Spleen (tissue), 11 donors: ENCODE measurements around the gene HENMT1. TPM values are rescaled to one million over a fixed set of nuclear protein-coding genes. Genes with fewer than 3 reads are reported as not detected.
"Not testable (repeated sequence)": the region's sequence is repeated elsewhere in the genome, so short reads cannot be mapped to it uniquely, and the experiment has no call there.

ENCODE experiments used
- DNase-seq: peaks from one replicate; pipeline ENCODE4 v3.0.0-alpha.2; 2020
- H3K27ac ChIP-seq, 8 donors: fragments of 200-600 bp; sonication (generic) in 7 of 8; 1 replicate in 4 of 8; 2 replicates in 4 of 8; pipeline versions ENCODE4 v1.5.0 to v1.8.0; 2016 to 2021; ENCODE audit warnings: inconsistent platforms in 4 of 8, mild to moderate bottlenecking in 4 of 8, moderate library complexity in 1 of 8
- H3K27me3 ChIP-seq, 7 donors: fragments of 200-600 bp; sonication (generic) in 6 of 7; replicated peaks in 1 of 7; 1 replicate in 4 of 7; 2 replicates in 3 of 7; pipeline versions ENCODE4 v1.5.0 to v1.8.0; 2016 to 2021; ENCODE audit warnings: inconsistent platforms in 3 of 7, mild to moderate bottlenecking in 1 of 7
- H3K36me3 ChIP-seq, 6 donors: fragments of 200-600 bp; sonication (generic) in 5 of 6; 1 replicate in 4 of 6; 2 replicates in 2 of 6; pipeline versions ENCODE4 v1.5.0 to v1.8.0; 2016 to 2021; ENCODE audit warnings: inconsistent platforms in 2 of 6
- H3K4me1 ChIP-seq, 6 donors: fragments of 200-600 bp; sonication (generic) in 5 of 6; 1 replicate in 3 of 6; 2 replicates in 3 of 6; pipeline versions ENCODE4 v1.5.0 to v1.8.0; 2016 to 2021; ENCODE audit warnings: inconsistent platforms in 3 of 6
- H3K4me3 ChIP-seq, 8 donors: fragments of 200-600 bp; sonication (generic) in 7 of 8; 1 replicate in 4 of 8; 2 replicates in 4 of 8; pipeline versions ENCODE4 v1.5.0 to v1.8.0; 2016 to 2021; ENCODE audit warnings: inconsistent platforms in 4 of 8, mild to moderate bottlenecking in 4 of 8, moderate library complexity in 2 of 8
- H3K9me3 ChIP-seq, 8 donors: fragments of 200-600 bp; sonication (generic) in 7 of 8; 1 replicate in 4 of 8; 2 replicates in 4 of 8; pipeline versions ENCODE4 v1.5.0 to v1.8.0; 2016 to 2021; ENCODE audit warnings: inconsistent platforms in 4 of 8
- POLR2A ChIP-seq, 3 donors: fragments of 450-650 bp; IDR thresholded peaks; one replicate each; pipeline ENCODE4 v1.5.1; 2017; ENCODE audit warnings: antibody characterized with exemption in 3 of 3, mild to moderate bottlenecking in 1 of 3
- POLR2AphosphoS5 ChIP-seq, 3 donors: sonication (generic); formaldehyde crosslinking; IDR thresholded peaks; one replicate each; pipeline ENCODE4 v1.5.1; 2017; ENCODE audit warnings: antibody characterized with exemption in 3 of 3
- WGBS, 5 donors: extraction: QIAGEN DNeasy Blood & Tissue Kit in 3 of 5; methylation state at CpG; one replicate each; pipeline versions ENCODE4 v1.1.5 to v1.1.7; 2013 to 2018; 5-methylcytosine and 5-hydroxymethylcytosine counted together
- intact Hi-C: fragments of 100-400 bp; cut with DNase I; formaldehyde crosslinking; loops from one replicate; pipeline ENCODE4 v1.15.0; 2023; ENCODE audit warnings: low total_unique reads
- polyA plus RNA-seq, 3 donors: library from polyadenylated mRNA; stranded (reverse); fragments of 200-250 nt; gene quantifications; one replicate each; pipeline ENCODE4 v1.2.1, GENCODE V29; 2013
- total RNA-seq, 7 donors: library from RNA; depleted of rRNA in 3 of 7; stranded (reverse); fragments of >200 nt in 3 of 7; fragmentation: NEBNext Ultra II Directional in 4 of 7; extraction: Animal tissue kit (Norgen Biotek cat#: 25700) in 4 of 7; gene quantifications; one replicate each; pipeline versions ENCODE4 v1.1.0 to v1.2.1, GENCODE V29; 2016 to 2021
- TF ChIP-seq, protein P1 (sequence below), 11 experiments: fragments of 200-600 bp in 7 of 11; fragments of 450-650 bp in 4 of 11; sonication (generic) in 4 of 11; IDR thresholded peaks in 8 of 11; conservative IDR thresholded peaks in 3 of 11; 1 replicate in 7 of 11; 2 replicates in 4 of 11; pipeline versions ENCODE4 v1.4.0 to v1.8.0; 2016 to 2021; ENCODE audit warnings: antibody characterized with exemption in 11 of 11, inconsistent platforms in 4 of 11, mild to moderate bottlenecking in 1 of 11
- donor health status: healthy with polysubstance abuse.
- donor health status: DM: no; HTN: no; CAD: no; lungs with moderate emphysema.
- donor health status: DM: no; HTN: no; CAD: no.
- donor health status: Bipolar disorder and iron deficiency.
- donor health status: healthy.
- donor health status: DM: no; HTN: no; CAD: no.
- donor health status: DM: yes; HTN: yes; CAD: no.

Gene HENMT1
- total and polyA plus RNA-seq, 10 donors = 7.3 to 16.5 (median 11.1) TPM

GRCh38 chr1:108691128-108691941 is 30.4 kb upstream of the HENMT1 start:
- 16 to 18% (median 17%) methylated on average over 12 of the region's 12 CpGs for WGBS, 5 donors
- intact Hi-C loops = loop anchor here (10.0 kb wide), 1 partner anchor 53 kb away; the partner anchor contains the start of gene STXBP3
- TF ChIP-seq, protein P1, sequence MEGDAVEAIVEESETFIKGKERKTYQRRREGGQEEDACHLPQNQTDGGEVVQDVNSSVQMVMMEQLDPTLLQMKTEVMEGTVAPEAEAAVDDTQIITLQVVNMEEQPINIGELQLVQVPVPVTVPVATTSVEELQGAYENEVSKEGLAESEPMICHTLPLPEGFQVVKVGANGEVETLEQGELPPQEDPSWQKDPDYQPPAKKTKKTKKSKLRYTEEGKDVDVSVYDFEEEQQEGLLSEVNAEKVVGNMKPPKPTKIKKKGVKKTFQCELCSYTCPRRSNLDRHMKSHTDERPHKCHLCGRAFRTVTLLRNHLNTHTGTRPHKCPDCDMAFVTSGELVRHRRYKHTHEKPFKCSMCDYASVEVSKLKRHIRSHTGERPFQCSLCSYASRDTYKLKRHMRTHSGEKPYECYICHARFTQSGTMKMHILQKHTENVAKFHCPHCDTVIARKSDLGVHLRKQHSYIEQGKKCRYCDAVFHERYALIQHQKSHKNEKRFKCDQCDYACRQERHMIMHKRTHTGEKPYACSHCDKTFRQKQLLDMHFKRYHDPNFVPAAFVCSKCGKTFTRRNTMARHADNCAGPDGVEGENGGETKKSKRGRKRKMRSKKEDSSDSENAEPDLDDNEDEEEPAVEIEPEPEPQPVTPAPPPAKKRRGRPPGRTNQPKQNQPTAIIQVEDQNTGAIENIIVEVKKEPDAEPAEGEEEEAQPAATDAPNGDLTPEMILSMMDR (IDR thresholded peaks at IDR 0.05 in 8 of 11, conservative IDR thresholded peaks at IDR 0.05 in 3 of 11) = no peak
- TF ChIP-seq POLR2AphosphoS5 (IDR thresholded peaks at IDR 0.05) = no peak
- no peak for TF ChIP-seq POLR2A (IDR thresholded peaks at IDR 0.05)

GRCh38 chr1:108686614-108687313 is 25.9 kb upstream of the HENMT1 start:
- WGBS, 5 donors = 58 to 71% (median 67%) methylated on average over 2 of the region's 2 CpGs
- no peak for DNase-seq
- TF ChIP-seq, protein P1 (IDR thresholded peaks at IDR 0.05 in 8 of 11, conservative IDR thresholded peaks at IDR 0.05 in 3 of 11) = no peak
- TF ChIP-seq POLR2A (IDR thresholded peaks at IDR 0.05) (no peak), POLR2AphosphoS5 (IDR thresholded peaks at IDR 0.05) (no peak)
- no peaks in the 10 kb centered on the region for H3K27me3 ChIP-seq
- no peaks in the 10 kb centered on the region for H3K9me3 ChIP-seq
- no peak overlapping the region for H3K27ac ChIP-seq
- peaks cover 7 to 18% (median 12%) of the 10 kb centered on the region in 6 donors for H3K4me1 ChIP-seq
- no peaks in the 10 kb centered on the region for H3K36me3 ChIP-seq
- intact Hi-C loops = no loop called here
- no peak overlapping the region for H3K4me3 ChIP-seq

More at GRCh38 chr1:108691128-108691941, 30.4 kb upstream of the HENMT1 start:
- Histone ChIP-seq H3K4me1 (peaks cover 23 to 52% (median 43%) of the 10 kb centered on the region in 6 donors), H3K36me3 (peaks cover 0 to 11% (median 10%) of the 10 kb centered on the region in 6 donors), H3K27ac (peak overlapping the region; percentile 98 to 100 (median 98)), H3K9me3 (no peaks in the 10 kb centered on the region), H3K27me3 (no peaks in the 10 kb centered on the region), H3K4me3 (peak overlapping the region; percentile 58 to 86 (median 74))
- DNase-seq = no peak

GRCh38 chr1:108685529-108685928 is 24.6 kb upstream of the HENMT1 start:
- no peaks in the 10 kb centered on the region for H3K27me3 ChIP-seq
- 91 to 97% (median 94%) methylated on average over 1 of the region's 1 CpG for WGBS, 5 donors
- no peak overlapping the region for H3K27ac ChIP-seq
- no peak for DNase-seq
- no peaks in the 10 kb centered on the region for H3K36me3 ChIP-seq
- intact Hi-C loops = no loop called here
- TF ChIP-seq, protein P1 (IDR thresholded peaks at IDR 0.05 in 8 of 11, conservative IDR thresholded peaks at IDR 0.05 in 3 of 11) = no peak
- no peak for TF ChIP-seq POLR2AphosphoS5 (IDR thresholded peaks at IDR 0.05)
- no peak for TF ChIP-seq POLR2A (IDR thresholded peaks at IDR 0.05)
- no peaks in the 10 kb centered on the region for H3K9me3 ChIP-seq
- H3K4me3 ChIP-seq = no peak overlapping the region
- peaks cover 0 to 6% (median under 1%) of the 10 kb centered on the region in 6 donors for H3K4me1 ChIP-seq

- H3K27ac ChIP-seq = not testable (repeated sequence)
- 75 to 85% (median 77%) methylated on average over 4 of the region's 4 CpGs for WGBS, 5 donors
- H3K4me1 ChIP-seq = peaks cover 0 to 12% (median 10%) of the 10 kb centered on the region in 6 donors
Measured at GRCh38 chr1:108681701-108682100, 20.8 kb upstream of the HENMT1 start.

More at GRCh38 chr1:108681701-108682100, 20.8 kb upstream of the HENMT1 start:
- H3K27me3 ChIP-seq, H3K4me3 ChIP-seq, DNase-seq, H3K36me3 ChIP-seq, H3K9me3 ChIP-seq, intact Hi-C loops: not testable (repeated sequence)
